ENCODE data around the gene KCNF1. TPM values are rescaled to one million over a fixed set of nuclear protein-coding genes. Genes with fewer than 3 reads are reported as not detected.

The KCNF1 gene
- total RNA-seq, 1 experiment from 2014 or later: 0.52 TPM

- no peak overlapping the region for H3K4me3 ChIP-seq (replicated peaks in 1 of 2; ENCODE audit: low read depth in 1 of 2, low read length in 2 of 2)
- no TSS peak for BruUV-seq (replicated peaks)
- ChIA-PET RAD21 (ENCODE audit: low non-redundant PET in 1 of 2, low total read pairs in 2 of 2, uncharacterized antibody in 2 of 2, unreplicated experiment in 2 of 2) (no interaction called here), CTCF (interaction anchor here (1.4 kb wide), 1 partner anchor 9 kb away, joined by 3 read pairs; no protein-coding TSS in a partner anchor), POLR2A (no interaction called here)
- H3K27me3 ChIP-seq (ENCODE audit: insufficient read depth, low read length): no peaks in the 10 kb centered on the region
- no peak overlapping the region for H3K9ac ChIP-seq (ENCODE audit: low read length)
- H3K36me3 ChIP-seq (ENCODE audit: control insufficient read depth in 1 of 2, insufficient read depth in 2 of 2, low read length in 2 of 2): no peaks in the 10 kb centered on the region
- no peak overlapping the region for H3K27ac ChIP-seq (ENCODE audit: low read depth, low read length)
- ATAC-seq (no peak), DNase-seq (ENCODE audit: low read depth, low spot score) (no peak)
- intact Hi-C loops (cut with micrococcal nuclease): no loop called here
- no peaks in the 10 kb centered on the region for H3K9me2 ChIP-seq (ENCODE audit: insufficient read depth)
- H2AFZ ChIP-seq (ENCODE audit: low read depth, low read length, poor library complexity, severe bottlenecking): no peak overlapping the region
- H3K4me1 ChIP-seq (ENCODE audit: control insufficient read depth in 1 of 2, insufficient read depth in 2 of 2, low read length in 2 of 2): no peaks in the 10 kb centered on the region; a peak in 1 of 4 replicates
- no peak overlapping the region for H3K4me2 ChIP-seq (ENCODE audit: low read length)
- TF ChIP-seq EZH2phosphoT487 (IDR thresholded peaks at IDR 0.05; ENCODE audit: borderline replicate concordance) (no peak), RAD21 (IDR thresholded peaks at IDR 0.05; ENCODE audit: low read depth) (no peak), CEBPB (IDR thresholded peaks at IDR 0.05; ENCODE audit: low read depth) (no peak), CBX3 (IDR thresholded peaks at IDR 0.05; ENCODE audit: low read depth) (no peak), EGR1 (IDR thresholded peaks at IDR 0.05; ENCODE audit: low read depth) (no peak), YY1 (IDR thresholded peaks at IDR 0.05; ENCODE audit: extremely low read depth, insufficient replicate concordance, low read depth, low read length) (no peak), POLR2AphosphoS5 (IDR thresholded peaks at IDR 0.05; ENCODE audit: low read depth, low read length) (no peak), EZH2 (IDR thresholded peaks at IDR 0.05) (no peak)
- H4K20me1 ChIP-seq (ENCODE audit: insufficient read depth): no peaks in the 10 kb centered on the region
- no peaks in the 10 kb centered on the region for H3K9me3 ChIP-seq (ENCODE audit: control insufficient read depth in 1 of 2, insufficient read depth in 1 of 2, low read depth in 1 of 2, low read length in 2 of 2)
- no peaks in the 10 kb centered on the region for H3K79me2 ChIP-seq (ENCODE audit: insufficient read depth, low read length)
These were observed 34.7 kb downstream of the KCNF1 start for GRCh38 chr2:10946394-10946793.

DNA sequence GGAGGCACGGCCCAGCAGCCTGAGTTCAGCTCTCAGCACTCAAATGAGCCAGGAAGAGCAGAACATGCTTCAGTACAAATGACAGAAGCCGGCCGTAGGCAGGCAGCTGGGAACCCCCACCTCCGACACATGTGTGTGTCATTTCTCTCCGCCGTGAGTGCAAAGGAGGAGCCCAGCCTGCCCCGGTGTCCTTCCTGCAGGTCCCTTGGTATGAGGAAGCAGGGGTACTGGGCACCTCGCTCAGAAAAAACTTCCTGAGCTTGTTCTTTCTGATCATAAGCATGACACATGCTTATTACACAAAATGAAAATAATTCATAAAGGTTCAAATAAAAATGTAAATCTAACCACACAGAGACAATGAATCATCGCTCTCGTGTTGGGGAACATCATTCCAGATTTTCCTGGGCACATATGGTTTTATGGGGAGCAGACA lies 35.3 kb downstream of the KCNF1 start:
- H3K9me3 ChIP-seq (ENCODE audit: control insufficient read depth in 1 of 2, insufficient read depth in 1 of 2, low read depth in 1 of 2, low read length in 2 of 2): no peaks in the 10 kb centered on the region
- no peak overlapping the region for H3K4me3 ChIP-seq (replicated peaks in 1 of 2; ENCODE audit: low read depth in 1 of 2, low read length in 2 of 2)
- ATAC-seq (no peak), DNase-seq (ENCODE audit: low read depth, low spot score) (no peak)
- H2AFZ ChIP-seq (ENCODE audit: low read depth, low read length, poor library complexity, severe bottlenecking): no peak overlapping the region
- H3K9me2 ChIP-seq (ENCODE audit: insufficient read depth): no peaks in the 10 kb centered on the region
- no peaks in the 10 kb centered on the region; a peak in 1 of 4 replicates for H3K4me1 ChIP-seq (ENCODE audit: control insufficient read depth in 1 of 2, insufficient read depth in 2 of 2, low read length in 2 of 2)
- no peaks in the 10 kb centered on the region for H3K79me2 ChIP-seq (ENCODE audit: insufficient read depth, low read length)
- H3K4me2 ChIP-seq (ENCODE audit: low read length): no peak overlapping the region
- no peaks in the 10 kb centered on the region for H3K36me3 ChIP-seq (ENCODE audit: control insufficient read depth in 1 of 2, insufficient read depth in 2 of 2, low read length in 2 of 2)
- intact Hi-C loops (cut with micrococcal nuclease): no loop called here
- H3K27ac ChIP-seq (ENCODE audit: low read depth, low read length): no peak overlapping the region
- no peaks in the 10 kb centered on the region for H4K20me1 ChIP-seq (ENCODE audit: insufficient read depth)
- ChIA-PET RAD21 (ENCODE audit: low non-redundant PET in 1 of 2, low total read pairs in 2 of 2, uncharacterized antibody in 2 of 2, unreplicated experiment in 2 of 2) (no interaction called here), CTCF (interaction anchor here (1.4 kb wide), 1 partner anchor 9 kb away, joined by 3 read pairs; no protein-coding TSS in a partner anchor), POLR2A (no interaction called here)
- H3K27me3 ChIP-seq (ENCODE audit: insufficient read depth, low read length): no peaks in the 10 kb centered on the region
- TF ChIP-seq TCF7L2 (IDR thresholded peaks at IDR 0.05; ENCODE audit: borderline replicate concordance, extremely low read depth, insufficient read depth, insufficient read length) (no peak), SIN3A (IDR thresholded peaks at IDR 0.05; ENCODE audit: low read depth) (no peak), MAX (IDR thresholded peaks at IDR 0.05) (no peak), FOSL1 (IDR thresholded peaks at IDR 0.05; ENCODE audit: low read depth) (no peak), EGR1 (IDR thresholded peaks at IDR 0.05; ENCODE audit: low read depth) (no peak), EZH2phosphoT487 (IDR thresholded peaks at IDR 0.05; ENCODE audit: borderline replicate concordance) (no peak), ZFX (IDR thresholded peaks at IDR 0.05) (no peak), ELF1 (IDR thresholded peaks at IDR 0.05; ENCODE audit: borderline replicate concordance, low read depth) (no peak), RAD21 (IDR thresholded peaks at IDR 0.05; ENCODE audit: low read depth) (no peak), POLR2AphosphoS5 (IDR thresholded peaks at IDR 0.05; ENCODE audit: low read depth, low read length) (no peak), REST (IDR thresholded peaks at IDR 0.05; ENCODE audit: low read depth) (no peak)
- no peak overlapping the region for H3K9ac ChIP-seq (ENCODE audit: low read length)
- no TSS peak for BruUV-seq (replicated peaks)

Data from HCT116 (cell line).